Endodermal cell (in vitro differentiated cells): Measurements from ENCODE around the gene INSRR. TPM values are rescaled to one million over a fixed set of nuclear protein-coding genes. Genes with fewer than 3 reads are reported as not detected.

ENCODE experiments used
- DNase-seq: peaks from one replicate; pipeline ENCODE4 v3.0.0-alpha.2; 2017
- H3K27ac ChIP-seq: 2 replicates; pipeline ENCODE4 v1.5.1; 2013; ENCODE audit warnings: mild to moderate bottlenecking, low read depth, low read length, moderate library complexity
- H3K27me3 ChIP-seq: 2 replicates; pipeline ENCODE4 v1.6.1; 2013; ENCODE audit warnings: mild to moderate bottlenecking, low read length, moderate library complexity; ENCODE audit not compliant: insufficient read depth, control insufficient read depth, poor library complexity, severe bottlenecking
- H3K36me3 ChIP-seq: 2 replicates; pipeline ENCODE4 v1.7.0; 2013; ENCODE audit warnings: mild to moderate bottlenecking, low read length, moderate library complexity; ENCODE audit not compliant: control insufficient read depth, insufficient read depth
- H3K4me1 ChIP-seq: one replicate; pipeline ENCODE4 v1.7.0; 2013; ENCODE audit warnings: low read length; ENCODE audit not compliant: control insufficient read depth, insufficient read depth
- H3K4me3 ChIP-seq: 2 replicates; pipeline ENCODE4 v1.5.1; 2013; ENCODE audit warnings: mild to moderate bottlenecking, low read length, moderate library complexity
- H3K9ac ChIP-seq: 2 replicates; pipeline ENCODE4 v1.6.1; 2013; ENCODE audit warnings: mild to moderate bottlenecking, low read length, moderate library complexity; ENCODE audit not compliant: poor library complexity, severe bottlenecking; ENCODE audit errors: extremely low read depth
- H3K9me3 ChIP-seq: 2 replicates; pipeline ENCODE4 v1.6.1; 2013; ENCODE audit warnings: mild to moderate bottlenecking, low read length, moderate library complexity; ENCODE audit not compliant: control insufficient read depth
- H3K27ac Mint-ChIP-seq: 2 replicates; pipeline ENCODE4 v1.8.0; 2020; ENCODE audit warnings: mixed read lengths
- H3K27me3 Mint-ChIP-seq: 2 replicates; pipeline ENCODE4 v1.8.0; 2021; ENCODE audit warnings: mild to moderate bottlenecking, mixed read lengths; ENCODE audit not compliant: insufficient read depth
- H3K36me3 Mint-ChIP-seq: 2 replicates; pipeline ENCODE4 v1.8.0; 2020; ENCODE audit warnings: low read depth, mixed read lengths
- H3K4me1 Mint-ChIP-seq: 2 replicates; pipeline ENCODE4 v1.8.0; 2020; ENCODE audit warnings: mixed read lengths
- H3K4me3 Mint-ChIP-seq: 2 replicates; pipeline ENCODE4 v1.8.0; 2020; ENCODE audit warnings: mild to moderate bottlenecking, moderate library complexity, mixed read lengths
- H3K9me3 Mint-ChIP-seq: 2 replicates; pipeline ENCODE4 v1.8.0; 2020; ENCODE audit warnings: mild to moderate bottlenecking, mixed read lengths
- CTCF ChIP-seq: fragments of 200-600 bp; sonication (generic); conservative IDR thresholded peaks from 2 replicates; pipeline ENCODE4 v1.5.0; 2021; ENCODE audit warnings: antibody characterized with exemption, mild to moderate bottlenecking
- WGBS, 2 experiments: methylation state at CpG; one replicate each; pipeline versions ENCODE4 v1.1.5 to v1.1.7; 2013; ENCODE audit warnings: missing lambda C conversion rate in 2 of 2, mixed read lengths in 1 of 2; ENCODE audit not compliant: insufficient coverage in 1 of 2, insufficient read length in 1 of 2; 5-methylcytosine and 5-hydroxymethylcytosine counted together
- total RNA-seq, 2 donors: library from RNA; stranded (reverse); fragmentation: NEBNext Ultra II Directional in 1 of 2; extraction: Animal tissue kit (Norgen Biotek cat#: 25700) in 1 of 2; gene quantifications; 2 replicates in 1 of 2; 3 replicates in 1 of 2; pipeline ENCODE4 v1.2.1, GENCODE V29; 2021

INSRR gene
- total RNA-seq, 2 donors from 2014 or later: 0.07 to 0.09 TPM

- no peak overlapping the region for H3K4me3 ChIP-seq
- DNase-seq: no peak
- H3K27me3 Mint-ChIP-seq: peaks cover 89% of the 10 kb centered on the region
- WGBS, 2 experiments: 87 to 100% methylated on average over 2 to 14 of the region's 14 CpGs
- no peak overlapping the region for H3K9ac ChIP-seq
- no peak overlapping the region for H3K27ac ChIP-seq
- peaks cover 75% of the 10 kb centered on the region for H3K27me3 ChIP-seq
- no peaks in the 10 kb centered on the region for H3K9me3 ChIP-seq
- no peaks in the 10 kb centered on the region for H3K36me3 Mint-ChIP-seq
- no peaks in the 10 kb centered on the region for H3K9me3 Mint-ChIP-seq
- no peak overlapping the region for H3K27ac Mint-ChIP-seq
- no peak overlapping the region for H3K4me3 Mint-ChIP-seq
- H3K4me1 ChIP-seq: no peaks in the 10 kb centered on the region
- no peak for TF ChIP-seq CTCF
- peaks cover 6% of the 10 kb centered on the region for H3K4me1 Mint-ChIP-seq
- H3K36me3 ChIP-seq: no peaks in the 10 kb centered on the region
Measured at GRCh38 chr1:156840898-156841279, 18.0 kb downstream of the INSRR start.

GRCh38 chr1:156840186-156840897 is 18.6 kb downstream of the INSRR start:
- no peaks in the 10 kb centered on the region for H3K36me3 ChIP-seq
- H3K4me1 ChIP-seq: no peaks in the 10 kb centered on the region
- Mint-ChIP-seq H3K27ac (no peak overlapping the region), H3K9me3 (no peaks in the 10 kb centered on the region), H3K36me3 (no peaks in the 10 kb centered on the region), H3K4me1 (peaks cover 3% of the 10 kb centered on the region), H3K4me3 (no peak overlapping the region), H3K27me3 (peaks cover 89% of the 10 kb centered on the region)
- no peak overlapping the region for H3K9ac ChIP-seq
- no peak for DNase-seq
- H3K9me3 ChIP-seq: no peaks in the 10 kb centered on the region
- H3K27ac ChIP-seq: no peak overlapping the region
- TF ChIP-seq CTCF: no peak
- WGBS, 2 experiments: 70 to 72% methylated on average over 2 to 8 of the region's 8 CpGs
- no peak overlapping the region for H3K4me3 ChIP-seq
- H3K27me3 ChIP-seq: peaks cover 75% of the 10 kb centered on the region

GRCh38 chr1:156839426-156840109 is 19.3 kb downstream of the INSRR start:
- Mint-ChIP-seq H3K9me3 (no peaks in the 10 kb centered on the region), H3K27ac (no peak overlapping the region), H3K4me1 (no peaks in the 10 kb centered on the region), H3K36me3 (no peaks in the 10 kb centered on the region), H3K27me3 (peaks cover 89% of the 10 kb centered on the region), H3K4me3 (no peak overlapping the region)
- peaks cover 75% of the 10 kb centered on the region for H3K27me3 ChIP-seq
- H3K9me3 ChIP-seq: no peaks in the 10 kb centered on the region
- no peaks in the 10 kb centered on the region for H3K4me1 ChIP-seq
- no peak overlapping the region for H3K4me3 ChIP-seq
- H3K36me3 ChIP-seq: no peaks in the 10 kb centered on the region
- DNase-seq: no peak
- H3K9ac ChIP-seq: no peak overlapping the region
- 42 to 46% methylated on average over 9 of the region's 9 CpGs for WGBS, 2 experiments
- no peak for TF ChIP-seq CTCF
- H3K27ac ChIP-seq: no peak overlapping the region
